ENCODE data around the gene BCAM.
"Not testable (repeated sequence)": the region's sequence is repeated elsewhere in the genome, so short reads cannot be mapped to it uniquely, and the experiment has no call there.

GRCh38 chr19:44834399-44834798 lies 25.5 kb downstream of the BCAM start:
- not testable (repeated sequence) for TF ChIP-seq CTCF (IDR thresholded peaks at IDR 0.05 in 8 of 11, conservative IDR thresholded peaks at IDR 0.05 in 3 of 11); POLR2A (IDR thresholded peaks at IDR 0.05)
